Stimulated activated CD8-positive, alpha-beta memory T cell treated with anti-CD3 and anti-CD28 coated beads, Interleukin-12 subunit alpha, Interleukin-12 subunit beta, amount 100 ng/mL, for 4 hours (primary cell): ENCODE results near the gene B3GALT2.

Source experiments
- DNase-seq: peaks from one replicate; pipeline ENCODE4 v3.0.0-alpha.2; 2020; ENCODE audit warnings: low read depth

B3GALT2 gene

GRCh38 chr1:193181985-193182384 is 4.4 kb downstream of the B3GALT2 start:
- DNase-seq = no peak

GRCh38 chr1:193181536-193181935 is 4.9 kb downstream of the B3GALT2 start:
- DNase-seq = no peak

GRCh38 chr1:193179094-193179493 is 7.3 kb downstream of the B3GALT2 start:
- no peak for DNase-seq

- DNase-seq = no peak
Observed at GRCh38 chr1:193176788-193177187, 9.6 kb downstream of the B3GALT2 start.

- no peak for DNase-seq
Observed at GRCh38 chr1:193176113-193176512, 10.3 kb downstream of the B3GALT2 start.

- no peak for DNase-seq
Observed at GRCh38 chr1:193157360-193157759, 29.1 kb downstream of the B3GALT2 start.

GRCh38 chr1:193156822-193157142 is 29.6 kb downstream of the B3GALT2 start:
- DNase-seq = no peak

GRCh38 chr1:193156117-193156821 is 30.1 kb downstream of the B3GALT2 start:
- DNase-seq = no peak

- DNase-seq = no peak
Observed at GRCh38 chr1:193144999-193145398, 41.4 kb downstream of the B3GALT2 start.

- no peak for DNase-seq
Observed at GRCh38 chr1:193144361-193144938, 42.0 kb downstream of the B3GALT2 start.

- DNase-seq = no peak
Observed at GRCh38 chr1:193143285-193143684, 43.1 kb downstream of the B3GALT2 start.

- DNase-seq = no peak
Observed at GRCh38 chr1:193142409-193142808, 44.0 kb downstream of the B3GALT2 start.

GRCh38 chr1:193141804-193142203 is 44.6 kb downstream of the B3GALT2 start:
- no peak for DNase-seq

- no peak for DNase-seq
Observed at GRCh38 chr1:193140254-193140653, 46.2 kb downstream of the B3GALT2 start.

GRCh38 chr1:193131266-193131860 is 55.0 kb downstream of the B3GALT2 start:
- DNase-seq = no peak
